K562 (cell line): ENCODE data around the gene PTTG2. TPM values are rescaled to one million over a fixed set of nuclear protein-coding genes. Genes with fewer than 3 reads are reported as not detected.

Experiments used
- BRD9 ChIP-seq: fragments of 450-650 bp; IDR thresholded peaks from 2 replicates; pipeline ENCODE4 v1.6.1; 2018; ENCODE audit warnings: low read depth; ENCODE audit not compliant: partially characterized antibody
- CHCHD3 ChIP-seq: fragments of 250-450 bp; sonication (Bioruptor Pico); IDR thresholded peaks from 2 replicates; pipeline ENCODE4 v2.1.2; 2022; ENCODE audit warnings: mild to moderate bottlenecking
- DEAF1 ChIP-seq: fragments of 450-650 bp; formaldehyde crosslinking; IDR thresholded peaks from 2 replicates; pipeline ENCODE4 v1.4.0; 2020; ENCODE audit warnings: mild to moderate bottlenecking, moderate library complexity
- ETS1 ChIP-seq: conservative IDR thresholded peaks from 2 replicates; pipeline ENCODE4 v1.6.1; 2011; ENCODE audit warnings: low read depth, mild to moderate bottlenecking, low read length; ENCODE audit not compliant: control insufficient read depth
- FOXO4 ChIP-seq: fragments of 450-650 bp; formaldehyde crosslinking; IDR thresholded peaks from 2 replicates; pipeline ENCODE4 v1.4.0; 2020; ENCODE audit warnings: mild to moderate bottlenecking, moderate library complexity
- MLLT1 ChIP-seq, 2 experiments: fragments of 450-650 bp; IDR thresholded peaks; 2 replicates each; pipeline ENCODE4 v1.6.1; 2016
- NFATC3 ChIP-seq: fragments of 450-650 bp; IDR thresholded peaks from 2 replicates; pipeline ENCODE4 v1.6.1; 2017; ENCODE audit warnings: mild to moderate bottlenecking
- RNF219 ChIP-seq: fragments of 250-450 bp; sonication (Bioruptor Pico); IDR thresholded peaks from 2 replicates; pipeline ENCODE4 v1.5.0; 2022; ENCODE audit warnings: mild to moderate bottlenecking
- RREB1 ChIP-seq: fragments of 250-450 bp; sonication (Bioruptor Pico); IDR thresholded peaks from 2 replicates; pipeline ENCODE4 v1.4.0; 2020
- ZNF263 ChIP-seq: sonication (generic); formaldehyde crosslinking; IDR thresholded peaks from 2 replicates; pipeline ENCODE4 v1.8.0; 2022; ENCODE audit warnings: mild to moderate bottlenecking, missing genetic modification reagents, borderline replicate concordance
- polyA plus RNA-seq, 8 experiments: library from polyadenylated mRNA; depleted of rRNA in 4 of 8; stranded (reverse) in 5 of 8; unstranded in 3 of 8; fragments of >200 nt; fragmentation: Nextera tagmentation in 2 of 8; fragmentation: Illumina TruSeq in 1 of 8; extraction: Ambion mirVana in 2 of 8; extraction: Trizol in 1 of 8; gene quantifications; 2 replicates each; pipeline versions ENCODE4 v1.2.1 to v1.2.3, GENCODE V29; 2011 to 2014; ENCODE audit warnings: inconsistent platforms in 1 of 8, missing spikeins in 1 of 8
- total RNA-seq, 7 experiments: library from RNA; depleted of rRNA in 6 of 7; stranded (reverse); fragments of >200 nt in 6 of 7; fragmentation: Illumina TruSeq in 2 of 7; extraction: Trizol in 2 of 7; gene quantifications; 2 replicates each; pipeline versions ENCODE4 v1.2.1 to v1.2.3, GENCODE V29; 2011 to 2021; ENCODE audit warnings: low replicate concordance in 1 of 7

The PTTG2 gene
- total and polyA plus RNA-seq, 9 of the 15 experiments (the other 6 are each of a cell fraction or from before 2014, with no cell fraction given), result not detected

- TF ChIP-seq ETS1, result no peak
- TF ChIP-seq RREB1 (CRISPR knock-in tag), result no peak
- TF ChIP-seq DEAF1 (CRISPR knock-in tag), result no peak
- no peak for TF ChIP-seq NFATC3
- TF ChIP-seq RNF219 (CRISPR knock-in tag), result no peak
- no peak for TF ChIP-seq ZNF263 (CRISPR knock-in tag)
- TF ChIP-seq CHCHD3, result no peak
- no peak for TF ChIP-seq MLLT1 (IDR thresholded peaks at IDR 0.05)
- no peak for TF ChIP-seq FOXO4 (CRISPR knock-in tag)
- TF ChIP-seq BRD9, result no peak
- TF ChIP-seq, all 486 proteins: peak for 0
Measured at GRCh38 chr4:38004062-38004461, 43.9 kb downstream of the PTTG2 start (continued).
